HG03064 (cell line): ENCODE measurements around the gene EPHA1.

Experiments
- ATAC-seq: cut with Tn5 transposase; IDR thresholded peaks from one replicate; pipeline ENCODE4 v1.9.1; 2021; ENCODE audit warnings: low read depth; ENCODE audit not compliant: unreplicated experiment

EPHA1 gene

GRCh38 chr7:143408686-143409561 lies at the start of gene EPHA1:
Gene EPHA1, minus strand, starts transcription at chr7:143408856. Its CDS starts 51 bp downstream, at chr7:143408805.
- no peak for ATAC-seq

GRCh38 chr7:143458263-143458662 lies 49.6 kb upstream of the EPHA1 start:
- ATAC-seq, result no peak

GRCh38 chr7:143456992-143457793 lies 48.5 kb upstream of the EPHA1 start:
- no peak for ATAC-seq

GRCh38 chr7:143455942-143456341 lies 47.3 kb upstream of the EPHA1 start:
- ATAC-seq, result no peak

GRCh38 chr7:143455491-143455890 lies 46.8 kb upstream of the EPHA1 start:
- ATAC-seq, result no peak

- ATAC-seq, result no peak
These were observed 45.5 kb upstream of the EPHA1 start for GRCh38 chr7:143454091-143454680.

- no peak for ATAC-seq
These were observed 43.8 kb upstream of the EPHA1 start for GRCh38 chr7:143452495-143452894.

- ATAC-seq, result no peak
These were observed 43.1 kb upstream of the EPHA1 start for GRCh38 chr7:143451746-143452145.

GRCh38 chr7:143451122-143451521 lies 42.5 kb upstream of the EPHA1 start:
- ATAC-seq, result no peak

GRCh38 chr7:143449793-143450192 lies 41.1 kb upstream of the EPHA1 start:
- ATAC-seq, result no peak

- no peak for ATAC-seq
These were observed 39.8 kb upstream of the EPHA1 start for GRCh38 chr7:143448429-143448828.

GRCh38 chr7:143447466-143447865 lies 38.8 kb upstream of the EPHA1 start:
- ATAC-seq, result no peak

GRCh38 chr7:143444785-143445184 lies 36.1 kb upstream of the EPHA1 start:
- no peak for ATAC-seq

- no peak for ATAC-seq
These were observed 35.6 kb upstream of the EPHA1 start for GRCh38 chr7:143444063-143444782.

GRCh38 chr7:143443153-143443552 lies 34.5 kb upstream of the EPHA1 start, which contains the start of gene TAS2R60:
Gene TAS2R60, plus strand, starts transcription at chr7:143443453. Its CDS starts 0 bp downstream, at chr7:143443453.
- ATAC-seq, result no peak

GRCh38 chr7:143439866-143440265 lies 31.2 kb upstream of the EPHA1 start:
- no peak for ATAC-seq

- ATAC-seq, result peak; percentile 48
These were observed 28.9 kb upstream of the EPHA1 start for GRCh38 chr7:143437578-143437977.

GRCh38 chr7:143436325-143436946 lies 27.8 kb upstream of the EPHA1 start:
- ATAC-seq, result peak; percentile 72

- ATAC-seq, result no peak
These were observed 26.6 kb upstream of the EPHA1 start for GRCh38 chr7:143435266-143435665.

GRCh38 chr7:143434660-143435059 lies 26.0 kb upstream of the EPHA1 start:
- ATAC-seq, result no peak
